ENCODE data around the gene TRA2B. TPM values are rescaled to one million over a fixed set of nuclear protein-coding genes. Genes with fewer than 3 reads are reported as not detected.

TRA2B gene
- polyA plus RNA-seq, 1 donor from 2014 or later = 637 TPM

DNA sequence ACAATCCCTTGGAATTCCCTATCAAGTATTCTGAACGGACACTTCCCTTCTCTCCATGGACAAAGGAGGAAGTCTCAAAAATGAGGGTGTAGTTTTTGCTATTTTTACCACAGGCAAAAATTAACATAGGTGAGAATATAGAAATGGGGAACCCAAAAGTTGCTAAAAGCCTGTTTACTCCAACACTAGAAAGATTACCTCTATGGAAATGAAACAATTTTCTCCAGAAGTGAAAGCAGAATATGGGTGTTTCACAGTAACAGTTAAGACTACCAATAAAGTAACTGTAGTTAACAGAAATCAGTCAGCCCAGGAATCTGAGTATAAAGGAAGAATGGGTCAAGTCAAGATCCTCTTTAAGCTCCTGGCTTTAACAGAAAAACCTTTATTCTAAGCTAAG is 9.3 kb downstream of the TRA2B start:
- no peak overlapping the region for H3K27ac ChIP-seq (ENCODE audit: low read length)

DNA sequence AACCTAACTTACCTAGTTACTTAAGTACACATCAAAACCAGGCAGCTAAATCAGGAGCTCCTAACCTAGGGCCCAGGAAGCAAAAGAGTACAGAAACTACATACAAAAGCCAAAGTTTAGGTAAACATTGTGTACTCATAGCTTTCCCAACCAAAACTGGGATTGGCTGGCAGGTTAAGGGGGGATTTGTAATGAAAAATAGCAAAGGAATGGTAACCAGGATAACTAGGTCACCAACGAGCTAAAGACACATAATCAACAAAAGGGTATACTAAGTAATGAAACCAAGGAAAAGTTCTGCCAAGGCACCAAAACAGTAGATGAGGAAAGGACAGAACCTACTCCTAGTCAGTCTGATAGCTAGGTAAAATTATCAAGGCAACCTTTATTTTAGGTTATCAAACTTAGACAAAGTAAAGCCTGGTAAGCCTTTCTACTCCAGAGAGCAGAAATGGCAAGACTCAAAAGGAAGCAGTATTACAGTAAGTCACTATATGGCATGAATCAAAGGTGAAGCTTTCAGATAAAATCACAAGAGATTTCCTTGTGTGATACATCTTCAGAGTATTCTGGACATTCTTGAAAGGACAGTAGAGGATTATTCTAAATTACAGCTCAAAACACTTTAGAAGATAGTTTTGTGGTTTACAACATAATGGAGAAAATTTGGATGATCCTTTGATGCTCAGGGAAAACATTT is 10.2 kb downstream of the TRA2B start:
- H3K79me2 ChIP-seq (replicated peaks; ENCODE audit: insufficient read depth, low read length) = peaks cover 99% of the 10 kb centered on the region
- H2AFZ ChIP-seq (ENCODE audit: low read depth, low read length) = no peak overlapping the region
- H3K36me3 ChIP-seq (ENCODE audit: insufficient read depth, low read length) = no peaks in the 10 kb centered on the region
- no peak overlapping the region for H3K27ac ChIP-seq (ENCODE audit: low read length)
- H3K27me3 ChIP-seq (ENCODE audit: insufficient read depth, low read depth, low read length) = no peaks in the 10 kb centered on the region
- H3K4me2 ChIP-seq (ENCODE audit: low read length) = no peak overlapping the region
- H3K9me3 ChIP-seq (ENCODE audit: low read length) = no peaks in the 10 kb centered on the region
- H3F3A ChIP-seq (ENCODE audit: insufficient read depth, low read length, poor library complexity, severe bottlenecking) = peaks cover 3% of the 10 kb centered on the region
- no peak for TF ChIP-seq EZH2 (IDR thresholded peaks at IDR 0.05; ENCODE audit: borderline replicate concordance, insufficient read depth, low read length, poor library complexity, severe bottlenecking)
- TF ChIP-seq POLR2AphosphoS5 (IDR thresholded peaks at IDR 0.05) = no peak
- TF ChIP-seq, protein P1, sequence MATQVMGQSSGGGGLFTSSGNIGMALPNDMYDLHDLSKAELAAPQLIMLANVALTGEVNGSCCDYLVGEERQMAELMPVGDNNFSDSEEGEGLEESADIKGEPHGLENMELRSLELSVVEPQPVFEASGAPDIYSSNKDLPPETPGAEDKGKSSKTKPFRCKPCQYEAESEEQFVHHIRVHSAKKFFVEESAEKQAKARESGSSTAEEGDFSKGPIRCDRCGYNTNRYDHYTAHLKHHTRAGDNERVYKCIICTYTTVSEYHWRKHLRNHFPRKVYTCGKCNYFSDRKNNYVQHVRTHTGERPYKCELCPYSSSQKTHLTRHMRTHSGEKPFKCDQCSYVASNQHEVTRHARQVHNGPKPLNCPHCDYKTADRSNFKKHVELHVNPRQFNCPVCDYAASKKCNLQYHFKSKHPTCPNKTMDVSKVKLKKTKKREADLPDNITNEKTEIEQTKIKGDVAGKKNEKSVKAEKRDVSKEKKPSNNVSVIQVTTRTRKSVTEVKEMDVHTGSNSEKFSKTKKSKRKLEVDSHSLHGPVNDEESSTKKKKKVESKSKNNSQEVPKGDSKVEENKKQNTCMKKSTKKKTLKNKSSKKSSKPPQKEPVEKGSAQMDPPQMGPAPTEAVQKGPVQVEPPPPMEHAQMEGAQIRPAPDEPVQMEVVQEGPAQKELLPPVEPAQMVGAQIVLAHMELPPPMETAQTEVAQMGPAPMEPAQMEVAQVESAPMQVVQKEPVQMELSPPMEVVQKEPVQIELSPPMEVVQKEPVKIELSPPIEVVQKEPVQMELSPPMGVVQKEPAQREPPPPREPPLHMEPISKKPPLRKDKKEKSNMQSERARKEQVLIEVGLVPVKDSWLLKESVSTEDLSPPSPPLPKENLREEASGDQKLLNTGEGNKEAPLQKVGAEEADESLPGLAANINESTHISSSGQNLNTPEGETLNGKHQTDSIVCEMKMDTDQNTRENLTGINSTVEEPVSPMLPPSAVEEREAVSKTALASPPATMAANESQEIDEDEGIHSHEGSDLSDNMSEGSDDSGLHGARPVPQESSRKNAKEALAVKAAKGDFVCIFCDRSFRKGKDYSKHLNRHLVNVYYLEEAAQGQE (IDR thresholded peaks at IDR 0.05; ENCODE audit: borderline replicate concordance) = no peak
- no peak for TF ChIP-seq MXI1 (conservative IDR thresholded peaks at IDR 0.05; ENCODE audit: poor library complexity, severe bottlenecking)
- no peak for TF ChIP-seq SMC3 (conservative IDR thresholded peaks at IDR 0.05; ENCODE audit: poor library complexity)
- no peak for TF ChIP-seq TAF1 (IDR thresholded peaks at IDR 0.05; ENCODE audit: low read depth)
- TF ChIP-seq EP300 (conservative IDR thresholded peaks at IDR 0.05; ENCODE audit: poor library complexity, severe bottlenecking) = no peak
- TF ChIP-seq RAD21 (conservative IDR thresholded peaks at IDR 0.05) = no peak
- TF ChIP-seq, protein P2, sequence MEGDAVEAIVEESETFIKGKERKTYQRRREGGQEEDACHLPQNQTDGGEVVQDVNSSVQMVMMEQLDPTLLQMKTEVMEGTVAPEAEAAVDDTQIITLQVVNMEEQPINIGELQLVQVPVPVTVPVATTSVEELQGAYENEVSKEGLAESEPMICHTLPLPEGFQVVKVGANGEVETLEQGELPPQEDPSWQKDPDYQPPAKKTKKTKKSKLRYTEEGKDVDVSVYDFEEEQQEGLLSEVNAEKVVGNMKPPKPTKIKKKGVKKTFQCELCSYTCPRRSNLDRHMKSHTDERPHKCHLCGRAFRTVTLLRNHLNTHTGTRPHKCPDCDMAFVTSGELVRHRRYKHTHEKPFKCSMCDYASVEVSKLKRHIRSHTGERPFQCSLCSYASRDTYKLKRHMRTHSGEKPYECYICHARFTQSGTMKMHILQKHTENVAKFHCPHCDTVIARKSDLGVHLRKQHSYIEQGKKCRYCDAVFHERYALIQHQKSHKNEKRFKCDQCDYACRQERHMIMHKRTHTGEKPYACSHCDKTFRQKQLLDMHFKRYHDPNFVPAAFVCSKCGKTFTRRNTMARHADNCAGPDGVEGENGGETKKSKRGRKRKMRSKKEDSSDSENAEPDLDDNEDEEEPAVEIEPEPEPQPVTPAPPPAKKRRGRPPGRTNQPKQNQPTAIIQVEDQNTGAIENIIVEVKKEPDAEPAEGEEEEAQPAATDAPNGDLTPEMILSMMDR (IDR thresholded peaks at IDR 0.05; ENCODE audit: poor library complexity, severe bottlenecking) = no peak
- peak overlapping the region; percentile 29 for H3K4me3 ChIP-seq (ENCODE audit: low read length)
- peaks cover 78% of the 10 kb centered on the region for H4K20me1 ChIP-seq (ENCODE audit: insufficient read depth)
- no peak overlapping the region for H3K9ac ChIP-seq (ENCODE audit: low read length)
- H3K9me2 ChIP-seq (ENCODE audit: insufficient read depth, low read length) = no peaks in the 10 kb centered on the region

More for the DNA sequence above, 9.3 kb downstream of the TRA2B start:
- Histone ChIP-seq H3K9me3 (ENCODE audit: low read length) (no peaks in the 10 kb centered on the region), H3K9me2 (ENCODE audit: insufficient read depth, low read length) (no peaks in the 10 kb centered on the region), H4K20me1 (ENCODE audit: insufficient read depth) (peaks cover 82% of the 10 kb centered on the region), H2AFZ (ENCODE audit: low read depth, low read length) (no peak overlapping the region), H3K79me2 (replicated peaks; ENCODE audit: insufficient read depth, low read length) (peaks cover 100% of the 10 kb centered on the region), H3K4me3 (ENCODE audit: low read length) (peak overlapping the region; percentile 29), H3K9ac (ENCODE audit: low read length) (no peak overlapping the region), H3K4me2 (ENCODE audit: low read length) (no peak overlapping the region), H3K27me3 (ENCODE audit: insufficient read depth, low read depth, low read length) (no peaks in the 10 kb centered on the region), H3K36me3 (ENCODE audit: insufficient read depth, low read length) (no peaks in the 10 kb centered on the region), H3F3A (ENCODE audit: insufficient read depth, low read length, poor library complexity, severe bottlenecking) (peaks cover 3% of the 10 kb centered on the region)
- TF ChIP-seq, protein P2 (IDR thresholded peaks at IDR 0.05; ENCODE audit: poor library complexity, severe bottlenecking) = no peak
- TF ChIP-seq POLR2AphosphoS5 (IDR thresholded peaks at IDR 0.05) (no peak), RAD21 (conservative IDR thresholded peaks at IDR 0.05) (no peak), MXI1 (conservative IDR thresholded peaks at IDR 0.05; ENCODE audit: poor library complexity, severe bottlenecking) (no peak), SMC3 (conservative IDR thresholded peaks at IDR 0.05; ENCODE audit: poor library complexity) (no peak), EZH2 (IDR thresholded peaks at IDR 0.05; ENCODE audit: borderline replicate concordance, insufficient read depth, low read length, poor library complexity, severe bottlenecking) (no peak), EP300 (conservative IDR thresholded peaks at IDR 0.05; ENCODE audit: poor library complexity, severe bottlenecking) (no peak), TAF1 (IDR thresholded peaks at IDR 0.05; ENCODE audit: low read depth) (no peak)
- TF ChIP-seq, protein P1 (IDR thresholded peaks at IDR 0.05; ENCODE audit: borderline replicate concordance) = no peak
